Stromal cell of bone marrow (primary cell): ENCODE data around the gene NLE1.
"Not testable (repeated sequence)": the region's sequence is repeated elsewhere in the genome, so short reads cannot be mapped to it uniquely, and the experiment has no call there.

Experiments
- DNase-seq: peaks from one replicate; pipeline ENCODE4 v3.0.0-alpha.2; 2012; ENCODE audit warnings: low read depth

The NLE1 gene

DNA sequence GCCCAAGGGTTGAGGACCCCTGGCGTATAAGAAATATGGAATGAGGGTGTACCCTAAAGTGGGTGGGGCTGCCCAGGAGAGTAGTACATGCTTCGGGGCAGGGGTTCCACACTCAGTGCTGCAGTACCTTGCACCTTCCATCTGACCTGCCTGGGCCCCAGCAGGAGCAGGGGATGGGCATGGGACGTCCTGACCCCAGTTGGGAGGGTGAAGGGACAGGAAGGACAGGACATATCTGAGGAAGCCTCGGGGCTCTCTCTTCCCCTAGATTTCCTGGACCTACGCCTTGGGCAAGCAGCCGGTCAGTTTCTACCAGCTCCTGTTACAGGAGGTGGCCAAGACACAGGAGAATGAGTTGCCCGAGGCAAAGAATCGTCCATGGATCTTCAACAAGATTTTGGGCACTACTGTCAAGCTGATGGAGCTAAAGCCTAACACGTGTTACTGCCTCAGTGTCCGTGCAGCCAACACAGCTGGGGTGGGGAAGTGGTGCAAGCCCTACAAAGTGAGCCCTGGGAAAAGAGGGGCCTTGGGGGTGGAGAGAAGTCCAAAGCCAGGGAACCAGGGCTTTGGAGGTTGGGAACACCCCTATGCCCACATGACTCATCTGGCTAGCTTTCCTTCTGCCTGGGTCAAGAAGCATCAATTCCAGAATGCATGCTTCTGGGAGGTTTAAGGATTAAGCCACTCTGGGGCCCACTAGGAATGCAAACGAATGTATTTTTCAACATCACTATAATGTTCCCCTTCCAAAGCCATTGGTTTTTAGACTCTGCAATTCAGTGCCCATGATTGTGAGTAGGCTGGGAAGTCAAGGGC is 12.7 kb downstream of the NLE1 start:
- DNase-seq = peak; percentile 9

DNA sequence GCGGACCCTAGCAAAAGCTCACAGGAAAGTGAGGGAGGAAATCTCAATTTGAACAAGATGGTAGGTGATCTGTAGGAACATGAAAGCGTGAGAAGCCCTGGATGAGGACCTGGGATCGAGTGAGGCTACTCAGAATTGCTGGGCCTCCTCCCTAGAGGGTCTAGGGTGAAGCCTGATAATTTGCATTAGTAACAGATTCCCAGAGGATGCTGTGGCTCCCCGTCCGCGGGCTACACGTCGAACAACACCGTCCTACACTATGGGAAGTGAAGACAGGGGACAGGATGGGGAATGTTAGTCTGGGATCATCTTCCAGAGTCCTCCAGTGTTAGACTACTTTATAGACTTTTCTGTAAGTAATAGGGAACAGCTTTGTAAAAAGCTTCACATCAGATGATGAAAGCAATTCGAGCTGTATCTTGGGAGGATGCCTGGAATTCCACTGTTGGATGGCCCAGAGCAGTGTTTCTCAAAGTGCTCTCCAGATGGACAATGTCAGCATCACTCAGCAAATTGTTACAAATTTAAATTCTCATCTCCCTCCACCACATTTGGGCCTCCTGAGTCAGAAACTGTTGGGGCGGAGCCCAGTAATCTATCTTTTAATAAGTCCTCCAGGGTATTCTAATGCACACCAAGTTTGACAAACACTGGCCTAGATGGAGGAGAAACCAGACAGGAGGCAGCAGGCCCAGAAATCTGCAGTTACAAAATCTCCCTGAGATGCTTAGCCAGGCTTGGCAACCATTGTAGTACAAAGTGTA is 14.2 kb downstream of the NLE1 start:
- peak; percentile 72 for DNase-seq

DNA sequence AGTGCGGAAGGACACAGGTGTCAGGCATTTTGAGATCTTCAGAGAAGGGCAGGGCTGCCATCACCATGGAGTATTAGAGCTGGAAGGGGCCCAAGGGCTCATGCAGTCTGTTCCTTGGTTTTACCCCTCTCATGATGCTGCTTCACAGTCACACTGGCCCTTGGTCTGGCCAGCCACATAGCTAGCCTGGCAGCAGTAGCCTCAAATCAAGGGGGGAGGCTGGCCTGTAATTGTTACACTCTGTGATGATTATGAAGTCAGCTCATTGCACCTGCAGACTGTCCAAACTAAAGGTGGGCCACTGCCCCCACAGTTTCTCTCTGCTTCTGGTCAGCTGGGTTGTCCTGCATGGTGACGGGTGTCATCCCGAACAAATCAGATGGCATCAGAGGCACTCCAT is 20.8 kb downstream of the NLE1 start, which contains the start of gene FNDC8:
Gene FNDC8 (plus strand): TSS at position 301 of the 400 bp plus-strand sequence. CDS start 79 bp downstream, at position 380.
- DNase-seq = no peak

DNA sequence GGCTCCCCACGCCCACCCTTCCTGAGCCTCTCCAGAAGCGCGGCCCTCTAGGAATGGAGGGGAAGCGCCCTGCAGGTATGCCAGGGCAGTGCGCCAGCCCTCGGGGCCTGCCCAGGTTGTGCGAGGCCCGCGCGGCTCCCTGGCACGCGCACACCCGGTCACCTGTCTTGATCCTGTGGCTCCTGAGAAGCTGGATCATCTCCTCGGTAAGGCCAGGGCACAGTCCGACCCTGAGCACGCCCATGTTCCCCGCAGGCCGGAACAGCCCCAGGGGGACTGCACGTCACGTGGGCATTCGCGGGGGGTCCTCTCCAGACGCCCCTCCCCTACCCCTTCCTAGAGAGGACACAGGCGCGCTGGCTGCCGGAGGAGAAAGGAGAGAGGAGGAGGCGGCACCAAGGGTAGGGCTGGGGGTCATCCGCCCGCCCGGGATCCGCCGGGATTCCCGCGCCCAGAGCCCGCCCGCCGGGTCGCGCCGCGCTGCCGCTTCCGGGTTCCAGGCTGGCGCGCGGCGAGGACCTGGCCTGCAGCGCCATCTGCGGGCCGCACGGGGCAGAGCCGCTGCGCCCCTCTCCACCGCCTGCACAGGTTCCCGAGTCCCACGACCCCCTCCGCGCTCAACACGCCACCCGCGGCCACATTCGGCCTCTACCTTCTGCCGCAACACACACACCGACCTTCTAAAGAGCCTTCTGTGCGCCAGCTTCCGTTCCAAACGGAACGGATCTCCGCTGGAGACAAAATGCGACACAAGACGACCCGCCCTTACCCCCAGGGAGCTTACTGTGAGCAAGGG is 22.5 kb downstream of the NLE1 start, which contains the start of gene RAD51D:
Gene RAD51D (minus strand): TSS at position 491 of the 796 bp plus-strand sequence. CDS start 247 bp downstream, at position 244.
- peak; percentile 18 for DNase-seq

DNA sequence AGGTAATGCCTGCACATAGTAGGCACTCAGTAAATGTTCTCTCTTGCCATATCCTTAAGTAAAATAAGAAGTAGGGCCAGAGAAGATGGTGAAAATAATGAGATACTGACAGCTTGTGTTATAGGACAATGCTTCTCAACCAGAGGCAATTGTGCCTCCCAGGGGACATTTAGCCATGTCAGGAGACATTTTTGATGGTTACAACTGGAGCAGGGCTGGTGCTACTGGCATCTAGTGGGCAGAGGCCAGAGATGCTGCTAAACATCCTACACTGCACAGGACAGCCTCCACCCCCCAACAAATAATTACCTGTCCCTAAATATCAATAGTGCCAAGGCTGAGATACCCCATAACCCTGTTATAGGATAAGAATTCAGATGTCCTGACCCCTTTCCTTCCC is 24.1 kb downstream of the NLE1 start:
- peak; percentile 25 for DNase-seq

DNA sequence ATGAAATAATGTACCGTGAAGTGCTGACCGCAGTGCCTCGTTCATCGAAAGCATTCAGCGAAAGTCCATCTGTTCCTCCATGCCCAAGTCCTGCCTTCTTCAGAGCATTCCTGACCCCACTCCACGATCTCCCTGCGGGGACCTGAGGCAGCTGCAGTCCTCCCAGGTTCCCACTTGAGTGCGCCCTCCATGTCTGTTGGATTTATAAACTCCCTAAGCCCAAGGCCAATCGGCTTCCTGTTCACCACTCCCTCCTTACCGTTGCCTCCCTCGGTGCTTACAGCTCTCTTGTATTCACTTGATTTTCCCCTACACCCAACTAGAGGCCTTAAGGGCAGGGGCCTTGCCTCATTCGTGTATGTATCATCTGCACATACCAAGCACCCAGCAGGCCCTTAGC is 25.3 kb downstream of the NLE1 start:
- DNase-seq = no peak

DNA sequence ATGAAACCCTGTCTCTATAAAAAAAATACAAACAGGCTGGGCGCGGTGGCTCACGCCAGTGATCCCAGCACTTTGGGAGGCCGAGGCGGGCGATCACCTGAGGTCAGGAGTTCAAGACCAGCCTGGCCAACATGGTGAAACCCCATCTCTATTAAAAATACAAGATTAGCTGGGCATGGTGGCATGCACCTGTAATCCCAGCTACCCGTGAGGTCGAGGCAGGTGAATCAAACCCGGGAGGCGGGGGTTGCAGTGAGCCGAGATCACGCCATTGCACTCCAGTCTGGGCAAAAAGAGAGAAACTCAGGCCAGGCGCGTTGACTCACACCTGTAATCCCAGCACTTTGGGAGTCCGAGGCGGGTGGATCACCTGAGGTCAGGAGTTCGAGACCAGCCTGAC is 31.3 kb downstream of the NLE1 start:
- not testable (repeated sequence) for DNase-seq

DNA sequence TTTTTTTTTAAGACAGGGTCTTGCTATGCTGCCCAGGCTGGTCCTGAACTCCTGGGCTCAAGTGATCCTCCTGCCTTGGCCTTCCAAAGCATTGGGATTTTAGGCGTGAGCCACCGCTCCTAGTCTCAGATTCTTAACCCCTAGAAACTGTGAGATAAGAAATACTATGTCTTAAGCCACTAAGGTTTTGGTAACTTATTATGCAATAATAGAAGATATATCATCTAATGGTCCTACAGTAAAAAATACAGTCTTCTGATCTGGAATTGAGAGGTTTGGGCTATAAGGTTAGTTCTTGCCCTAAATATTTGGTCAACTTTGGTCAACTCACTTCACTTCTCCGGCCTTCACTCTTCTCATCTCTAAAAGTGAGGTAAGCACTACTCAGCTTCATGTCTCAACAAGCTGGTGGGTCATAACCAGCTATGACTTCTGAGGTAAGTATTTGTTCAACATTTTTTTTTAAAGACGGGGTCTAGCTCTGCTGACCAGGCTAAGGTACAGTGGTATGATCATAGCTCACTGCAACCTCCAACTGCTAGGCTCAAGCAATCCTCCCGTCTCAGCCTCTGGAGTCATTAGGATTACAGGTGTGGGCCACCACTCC is 37.2 kb downstream of the NLE1 start:
- no peak for DNase-seq

DNA sequence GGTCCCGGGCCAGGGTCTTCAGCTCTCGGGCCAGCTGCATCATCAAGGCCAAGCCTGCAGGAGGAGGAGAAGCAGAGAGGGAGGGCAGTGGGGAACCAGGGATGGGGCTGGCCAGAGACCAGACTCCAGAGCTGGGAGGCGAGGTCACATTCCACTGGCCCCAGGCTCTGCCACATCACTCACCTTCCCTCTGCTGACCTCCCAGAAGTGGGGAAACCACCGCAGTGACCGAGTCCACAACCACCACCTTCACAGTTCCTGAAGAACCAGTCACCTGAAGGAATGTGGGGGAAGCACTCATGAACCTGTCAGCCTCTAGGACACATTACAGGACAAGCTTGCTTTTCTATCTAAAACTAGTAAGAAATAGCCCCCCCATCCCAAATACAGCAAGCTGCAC is 38.8 kb downstream of the NLE1 start:
- no peak for DNase-seq

DNA sequence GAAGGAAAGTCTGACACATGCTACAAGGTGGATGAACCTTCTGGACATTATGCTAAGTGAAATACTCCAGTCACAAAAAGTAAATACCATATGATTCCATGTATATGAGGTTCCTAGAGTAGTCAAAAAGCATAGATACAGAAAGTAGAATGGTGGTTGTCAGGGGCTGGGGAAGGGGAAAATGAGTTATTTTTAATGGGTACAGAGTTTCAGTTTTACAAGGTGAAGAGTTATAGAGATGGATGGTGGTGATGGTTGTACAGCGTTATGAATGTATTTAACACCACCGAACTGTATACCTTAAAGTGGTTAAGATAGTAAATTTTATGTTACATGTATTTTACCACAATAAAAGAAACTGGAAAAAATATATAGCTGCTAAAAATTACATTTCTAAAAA is 40.4 kb downstream of the NLE1 start:
- DNase-seq = no peak

DNA sequence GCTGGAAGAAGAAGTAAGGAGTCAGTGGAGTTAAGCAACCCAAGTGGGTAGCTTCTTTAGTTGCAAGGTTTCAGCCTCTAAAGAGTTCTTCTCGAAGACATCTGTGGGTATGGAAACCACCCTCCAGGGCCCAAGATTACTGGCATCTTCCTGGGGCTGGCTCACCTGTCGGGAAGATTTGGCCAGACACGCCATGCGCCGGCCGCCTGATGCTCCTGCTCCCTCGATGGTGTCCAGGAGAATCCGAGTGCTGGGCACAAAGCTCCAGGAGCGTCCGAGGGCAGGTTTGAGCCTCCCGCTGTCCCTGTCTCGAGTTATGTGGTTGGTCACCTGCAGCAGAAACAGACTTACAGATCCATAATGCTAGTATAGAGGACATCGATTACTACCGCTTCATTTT is 41.1 kb downstream of the NLE1 start:
- no peak for DNase-seq

DNA sequence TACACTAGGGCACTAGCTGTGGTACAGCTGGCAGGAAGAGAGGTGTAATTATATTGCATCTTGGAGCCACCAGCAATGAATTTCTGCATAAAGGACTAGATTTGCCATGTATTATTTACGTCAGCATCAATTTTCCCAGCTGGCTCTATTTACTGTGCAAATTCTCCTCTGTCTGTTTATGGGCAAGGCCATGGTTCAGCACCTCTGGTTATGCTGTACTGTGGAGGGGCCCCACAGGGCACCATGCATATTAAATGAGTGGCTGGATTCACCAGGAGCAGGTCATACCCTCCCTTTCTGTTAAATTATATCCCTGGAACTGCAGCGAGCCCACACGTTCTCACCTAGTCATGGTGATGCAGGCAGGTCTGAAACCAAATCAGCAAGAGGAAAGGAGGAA is 42.2 kb downstream of the NLE1 start:
- DNase-seq = no peak

DNA sequence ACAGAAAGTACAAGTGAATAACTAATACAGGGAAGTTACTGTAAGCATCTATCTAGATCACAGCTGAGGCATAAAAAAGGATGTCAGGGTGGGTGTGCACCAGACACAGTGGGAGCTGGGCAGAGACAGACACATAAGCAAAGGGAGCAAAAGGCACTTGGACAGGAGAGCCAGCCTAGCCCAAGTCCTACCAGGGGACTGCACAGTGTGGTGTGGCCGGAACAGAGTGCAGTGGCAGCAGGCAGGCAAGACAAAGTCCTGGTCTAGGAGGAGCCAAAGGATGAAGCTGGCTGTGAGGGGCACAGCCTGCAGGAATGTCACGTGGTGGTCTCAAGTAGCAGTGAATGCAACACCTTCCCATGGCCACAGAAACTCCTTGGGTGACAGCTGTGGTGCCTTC is 44.3 kb downstream of the NLE1 start:
- no peak for DNase-seq

DNA sequence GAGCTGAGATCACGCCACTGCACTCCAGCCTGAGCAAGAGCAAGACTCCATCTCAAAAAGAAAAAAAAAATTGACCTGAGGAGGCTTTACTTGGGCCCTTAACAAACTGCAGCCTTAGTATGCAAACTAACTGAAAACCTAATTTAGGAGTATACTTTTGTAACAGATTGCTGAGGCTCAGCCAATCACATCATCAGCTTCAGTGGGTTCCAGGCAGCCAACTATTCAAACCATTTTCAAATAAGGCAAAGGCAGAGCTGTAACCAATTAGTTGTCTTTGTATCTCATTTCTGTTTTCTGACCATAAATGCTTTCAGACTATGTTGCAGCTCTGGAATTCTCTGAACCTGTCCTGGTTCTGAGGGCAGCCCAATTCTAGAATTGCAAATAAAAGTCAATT is 46.4 kb downstream of the NLE1 start:
- no peak for DNase-seq

DNA sequence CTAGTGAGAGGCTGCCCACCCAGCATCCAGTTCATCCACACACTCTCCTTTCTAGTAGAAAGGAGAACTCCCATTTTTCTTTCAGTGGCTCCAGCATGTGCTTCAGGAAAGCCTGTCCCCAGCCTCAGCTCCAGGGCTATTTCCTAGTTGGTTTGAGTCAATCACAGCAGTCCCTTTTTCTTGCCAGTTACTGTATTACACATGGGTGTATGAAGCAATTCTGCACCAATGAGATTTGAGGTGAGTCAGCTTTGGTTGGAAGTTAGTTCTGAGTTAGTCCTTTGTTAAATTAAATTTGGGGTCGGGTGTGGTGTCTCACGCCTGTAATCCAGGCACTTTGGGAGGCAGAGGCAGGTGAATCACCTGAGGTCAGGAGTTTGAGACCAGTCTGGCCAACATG is 47.2 kb downstream of the NLE1 start:
- DNase-seq = peak; percentile 87

DNA sequence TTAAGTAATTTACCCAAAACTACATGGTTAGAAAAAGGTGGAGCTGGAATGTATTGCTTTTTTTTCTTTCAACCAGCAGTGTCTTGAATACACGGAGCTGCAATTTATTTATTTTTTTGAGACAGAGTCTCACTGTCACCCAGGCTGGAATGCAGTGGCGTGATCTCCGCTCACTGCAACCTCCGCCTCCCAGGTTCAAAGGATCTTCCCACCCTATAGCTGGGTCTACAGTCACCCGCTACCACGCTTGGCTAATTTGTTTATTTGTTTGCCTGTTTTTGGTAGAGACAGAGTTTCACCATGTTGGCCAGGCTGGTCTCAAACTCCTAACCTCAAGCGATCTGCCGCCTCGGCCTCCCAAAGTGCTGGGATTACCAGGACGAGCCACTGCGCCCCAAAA is 51.4 kb downstream of the NLE1 start:
- DNase-seq = not testable (repeated sequence)

DNA sequence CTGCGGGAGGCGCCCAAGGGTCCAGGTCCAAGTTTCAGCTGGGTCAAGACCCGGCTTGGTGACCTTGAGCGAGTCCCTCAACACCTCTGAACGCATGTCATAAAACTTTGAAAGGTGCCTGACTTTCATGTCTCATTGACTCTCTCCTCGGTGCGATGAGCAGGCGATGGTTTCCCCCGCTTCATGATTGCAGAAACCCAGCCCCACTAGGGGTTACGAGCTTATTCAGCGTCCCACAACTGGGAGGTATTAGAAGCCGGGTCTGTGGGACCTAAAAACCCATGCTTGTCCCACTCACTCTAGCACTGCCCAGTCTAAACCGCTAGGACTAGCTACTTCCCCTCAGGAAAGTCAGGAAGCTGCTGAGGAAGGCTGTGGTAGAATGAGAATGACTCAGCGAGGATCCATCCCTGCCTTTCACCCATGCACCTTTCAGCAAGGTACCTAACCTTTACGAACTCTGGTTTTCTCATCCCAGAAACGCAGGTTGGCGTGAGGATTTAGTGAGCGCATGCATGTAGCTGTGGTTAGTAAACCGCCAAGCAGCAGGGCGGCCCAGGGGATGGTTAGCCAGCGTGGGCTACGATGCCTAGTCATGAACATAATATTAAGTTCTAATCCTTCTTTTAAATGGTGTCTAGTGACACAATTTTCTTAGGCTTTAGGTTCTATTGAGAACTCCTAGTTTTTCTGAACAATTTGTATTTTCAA is 52.4 kb downstream of the NLE1 start:
- no peak for DNase-seq

DNA sequence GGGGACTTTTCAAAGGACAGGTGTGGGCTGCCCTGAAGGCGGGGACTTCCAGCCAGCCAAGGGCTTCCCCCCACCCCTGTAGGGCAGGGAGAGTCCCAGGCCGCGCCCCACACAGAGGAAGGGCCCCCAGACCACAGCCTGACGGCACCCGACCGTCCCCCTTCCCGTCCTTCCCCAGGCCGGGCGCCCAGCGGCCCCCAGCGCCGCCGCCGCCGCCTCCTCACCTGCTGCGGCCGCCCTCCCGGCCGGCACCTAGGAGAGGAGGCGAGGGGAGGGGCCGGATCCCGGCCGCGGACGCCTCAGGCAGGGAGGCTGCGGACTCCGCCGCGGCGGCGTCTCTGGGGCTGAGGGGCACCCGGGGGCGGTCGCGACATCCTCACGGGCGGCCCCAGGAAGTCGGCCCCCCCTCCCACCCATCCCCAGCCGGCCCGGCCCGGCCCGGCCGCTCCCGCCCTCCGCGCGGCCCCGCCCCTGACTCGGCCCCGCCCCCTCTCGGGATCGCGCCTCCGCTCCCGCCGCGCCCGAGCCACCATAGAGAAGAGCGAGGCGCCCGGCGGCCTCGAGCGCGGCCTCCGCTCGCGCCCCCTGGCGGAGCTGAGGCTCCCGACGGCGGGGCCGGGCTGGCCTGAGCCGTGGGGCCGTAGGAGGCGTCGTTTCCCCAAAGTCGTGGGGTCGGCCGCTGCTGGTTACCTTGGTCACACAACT is 53.1 kb downstream of the NLE1 start:
- DNase-seq = peak; percentile 66

DNA sequence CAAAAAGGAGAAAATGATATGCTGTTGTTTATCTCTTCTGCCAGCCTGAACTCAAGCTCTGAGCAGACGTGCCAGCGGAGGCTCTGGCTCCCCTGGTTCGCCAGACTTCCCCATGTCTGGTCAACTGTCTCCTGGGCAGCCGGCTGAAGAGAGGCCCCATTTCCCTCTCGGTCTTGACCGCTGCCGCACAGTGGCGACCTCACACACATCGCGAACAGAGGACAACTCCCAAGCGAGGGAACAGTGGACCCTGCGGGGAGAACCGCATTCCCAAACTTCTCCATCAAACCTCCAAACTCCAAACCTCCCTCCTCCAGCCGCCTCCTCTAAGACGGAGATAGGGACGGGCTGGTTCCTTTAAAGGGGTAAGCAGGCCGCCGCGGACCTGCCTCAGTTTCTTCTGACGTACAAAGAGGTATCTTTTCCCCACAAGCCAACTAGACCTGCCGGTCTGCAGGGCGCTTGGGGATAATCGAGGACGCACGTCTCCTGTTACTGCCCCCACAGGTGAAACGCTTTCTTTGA is 53.7 kb downstream of the NLE1 start:
- DNase-seq = peak; percentile 25

DNA sequence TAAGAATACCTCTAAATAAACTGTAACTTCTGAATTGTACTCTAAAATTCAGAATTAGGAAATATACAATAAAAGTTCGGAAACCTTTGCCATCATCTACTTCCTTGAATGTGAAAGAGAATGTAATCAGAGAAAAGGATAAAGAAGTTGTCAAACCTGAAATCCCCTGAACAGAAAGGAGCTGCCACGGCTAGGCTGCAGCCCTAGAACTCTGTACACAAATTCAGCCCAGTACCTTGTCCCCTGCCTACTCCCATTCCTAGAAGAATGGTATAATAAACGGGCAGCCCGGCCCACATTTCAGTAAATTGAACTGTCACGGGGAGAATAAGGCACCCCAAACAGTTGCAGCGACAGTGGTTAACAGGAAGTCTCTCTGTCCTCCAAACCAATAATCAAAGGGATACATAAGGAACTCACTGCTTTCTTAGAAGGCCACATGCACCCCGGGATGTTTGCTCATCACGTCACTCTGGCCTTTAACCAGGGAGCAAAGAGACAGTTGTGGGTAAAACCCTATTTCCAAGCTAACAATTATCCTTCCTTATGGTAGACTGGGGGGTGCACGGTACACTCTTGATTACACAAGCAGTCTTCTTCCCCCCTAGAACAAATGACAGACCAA is 54.3 kb downstream of the NLE1 start:
- DNase-seq = no peak
